ENCODE results near the gene BACH2.
"Not testable (repeated sequence)": the region's sequence is repeated elsewhere in the genome, so short reads cannot be mapped to it uniquely, and the experiment has no call there.

The BACH2 gene

GRCh38 chr6:89975366-89975765 is 321.3 kb downstream of the BACH2 start:
- H3K14ac ChIP-seq (ENCODE audit: low read length in 2 of 2) = no peak overlapping the region
- H2AK5ac ChIP-seq (ENCODE audit: low read length, severe bottlenecking) = no peak overlapping the region
- no peaks in the 10 kb centered on the region for H3K36me3 ChIP-seq (ENCODE audit: control insufficient read depth in 1 of 2, insufficient read depth in 2 of 2, low read depth in 1 of 2, low read length in 2 of 2)

GRCh38 chr6:89974834-89975233 is 321.8 kb downstream of the BACH2 start:
- Histone ChIP-seq H3K9me3 (ENCODE audit: control insufficient read depth, low read length) (no peaks in the 10 kb centered on the region), H3K36me3 (ENCODE audit: control insufficient read depth in 1 of 2, insufficient read depth in 2 of 2, low read depth in 1 of 2, low read length in 2 of 2) (no peaks in the 10 kb centered on the region), H4K8ac (ENCODE audit: low read length) (no peak overlapping the region), H3K9ac (ENCODE audit: low read length) (no peak overlapping the region), H2BK15ac (ENCODE audit: low read depth, poor library complexity, severe bottlenecking) (no peak overlapping the region), H3K14ac (ENCODE audit: low read length in 2 of 2) (no peak overlapping the region), H3K27ac (ENCODE audit: low read length, poor library complexity, severe bottlenecking) (no peak overlapping the region), H3K4me1 (ENCODE audit: control insufficient read depth, insufficient read depth, low read depth, low read length) (no peaks in the 10 kb centered on the region), H3K79me1 (replicated peaks; ENCODE audit: low read length, poor library complexity, severe bottlenecking) (no peaks in the 10 kb centered on the region), H3K27me3 (ENCODE audit: control insufficient read depth in 1 of 2, insufficient read depth in 1 of 2, low read length in 2 of 2) (no peaks in the 10 kb centered on the region), H3K4me3 (ENCODE audit: insufficient read depth in 1 of 2, low read depth in 1 of 2, low read length in 2 of 2) (no peak overlapping the region), H2AFZ (ENCODE audit: low read depth, low read length) (no peak overlapping the region), H3K4me2 (ENCODE audit: low read length, poor library complexity, severe bottlenecking) (no peak overlapping the region), H2AK5ac (ENCODE audit: low read length, severe bottlenecking) (no peak overlapping the region), H2BK5ac (ENCODE audit: low read depth, low read length, poor library complexity, severe bottlenecking) (no peak overlapping the region), H3K18ac (ENCODE audit: low read depth in 1 of 2, low read length in 2 of 2) (no peak overlapping the region), H2BK120ac (ENCODE audit: low read depth, low read length) (no peak overlapping the region), H2BK12ac (ENCODE audit: low read length in 2 of 2) (no peak overlapping the region), H3K23ac (ENCODE audit: low read length in 2 of 2) (no peak overlapping the region), H3K4ac (ENCODE audit: low read depth in 1 of 2, low read length in 2 of 2) (no peak overlapping the region), H4K91ac (ENCODE audit: low read length) (no peak overlapping the region)
- no peak for DNase-seq
- WGBS = 82% methylated on average over 2 of the region's 3 CpGs

More at GRCh38 chr6:89975366-89975765, 321.3 kb downstream of the BACH2 start:
- H3K79me1 ChIP-seq (replicated peaks; ENCODE audit: low read length, poor library complexity, severe bottlenecking) = no peaks in the 10 kb centered on the region
- no peak overlapping the region for H3K4me3 ChIP-seq (ENCODE audit: insufficient read depth in 1 of 2, low read depth in 1 of 2, low read length in 2 of 2)
- H3K4me1 ChIP-seq (ENCODE audit: control insufficient read depth, insufficient read depth, low read depth, low read length) = no peaks in the 10 kb centered on the region
- H3K9me3 ChIP-seq (ENCODE audit: control insufficient read depth, low read length) = no peaks in the 10 kb centered on the region
- no peak overlapping the region for H3K27ac ChIP-seq (ENCODE audit: low read length, poor library complexity, severe bottlenecking)
- H2BK120ac ChIP-seq (ENCODE audit: low read depth, low read length) = no peak overlapping the region
- no peak overlapping the region for H3K18ac ChIP-seq (ENCODE audit: low read depth in 1 of 2, low read length in 2 of 2)
- H2AFZ ChIP-seq (ENCODE audit: low read depth, low read length) = no peak overlapping the region
- H3K4me2 ChIP-seq (ENCODE audit: low read length, poor library complexity, severe bottlenecking) = no peak overlapping the region
- no peak overlapping the region for H4K8ac ChIP-seq (ENCODE audit: low read length)
- H2BK15ac ChIP-seq (ENCODE audit: low read depth, poor library complexity, severe bottlenecking) = no peak overlapping the region
- 90% methylated on average over 1 of the region's 1 CpG for WGBS
- H2BK5ac ChIP-seq (ENCODE audit: low read depth, low read length, poor library complexity, severe bottlenecking) = no peak overlapping the region
- no peak for DNase-seq
- no peaks in the 10 kb centered on the region for H3K27me3 ChIP-seq (ENCODE audit: control insufficient read depth in 1 of 2, insufficient read depth in 1 of 2, low read length in 2 of 2)
- H2BK12ac ChIP-seq (ENCODE audit: low read length in 2 of 2) = no peak overlapping the region
- H3K4ac ChIP-seq (ENCODE audit: low read depth in 1 of 2, low read length in 2 of 2) = no peak overlapping the region
- no peak overlapping the region for H3K9ac ChIP-seq (ENCODE audit: low read length)
- no peak overlapping the region for H4K91ac ChIP-seq (ENCODE audit: low read length)
- H3K23ac ChIP-seq (ENCODE audit: low read length in 2 of 2) = no peak overlapping the region

GRCh38 chr6:89972025-89972381 is 324.6 kb downstream of the BACH2 start:
- H3K4ac ChIP-seq (ENCODE audit: low read depth in 1 of 2, low read length in 2 of 2) = no peak overlapping the region
- H3K23ac ChIP-seq (ENCODE audit: low read length in 2 of 2) = no peak overlapping the region
- H3K36me3 ChIP-seq (ENCODE audit: control insufficient read depth in 1 of 2, insufficient read depth in 2 of 2, low read depth in 1 of 2, low read length in 2 of 2) = no peaks in the 10 kb centered on the region
- no peak for DNase-seq
- H2BK15ac ChIP-seq (ENCODE audit: low read depth, poor library complexity, severe bottlenecking) = no peak overlapping the region
- peaks cover 0 to 14% of the 10 kb centered on the region in 2 experiments for H3K27me3 ChIP-seq (ENCODE audit: control insufficient read depth in 1 of 2, insufficient read depth in 1 of 2, low read length in 2 of 2)
- no peak overlapping the region for H3K14ac ChIP-seq (ENCODE audit: low read length in 2 of 2)
- H3K9me3 ChIP-seq (ENCODE audit: control insufficient read depth, low read length) = no peaks in the 10 kb centered on the region
- WGBS = 98% methylated on average over 9 of the region's 9 CpGs
- no peak overlapping the region for H4K8ac ChIP-seq (ENCODE audit: low read length)
- H2AFZ ChIP-seq (ENCODE audit: low read depth, low read length) = no peak overlapping the region
- no peak overlapping the region for H3K18ac ChIP-seq (ENCODE audit: low read depth in 1 of 2, low read length in 2 of 2)
- no peak overlapping the region for H4K91ac ChIP-seq (ENCODE audit: low read length)
- no peak overlapping the region for H3K4me3 ChIP-seq (ENCODE audit: insufficient read depth in 1 of 2, low read depth in 1 of 2, low read length in 2 of 2)
- H3K4me2 ChIP-seq (ENCODE audit: low read length, poor library complexity, severe bottlenecking) = no peak overlapping the region
- no peak overlapping the region for H3K9ac ChIP-seq (ENCODE audit: low read length)
- H2AK5ac ChIP-seq (ENCODE audit: low read length, severe bottlenecking) = no peak overlapping the region
- H2BK120ac ChIP-seq (ENCODE audit: low read depth, low read length) = no peak overlapping the region
- H2BK5ac ChIP-seq (ENCODE audit: low read depth, low read length, poor library complexity, severe bottlenecking) = no peak overlapping the region
- H3K79me1 ChIP-seq (replicated peaks; ENCODE audit: low read length, poor library complexity, severe bottlenecking) = no peaks in the 10 kb centered on the region
- H3K4me1 ChIP-seq (ENCODE audit: control insufficient read depth, insufficient read depth, low read depth, low read length) = no peaks in the 10 kb centered on the region
- no peak overlapping the region for H3K27ac ChIP-seq (ENCODE audit: low read length, poor library complexity, severe bottlenecking)
- no peak overlapping the region for H2BK12ac ChIP-seq (ENCODE audit: low read length in 2 of 2)

- H2BK5ac ChIP-seq (ENCODE audit: low read depth, low read length, poor library complexity, severe bottlenecking); H3K4me2 ChIP-seq (ENCODE audit: low read length, poor library complexity, severe bottlenecking); H3K4me3 ChIP-seq (ENCODE audit: insufficient read depth in 1 of 2, low read depth in 1 of 2, low read length in 2 of 2); H3K9ac ChIP-seq (ENCODE audit: low read length); H3K18ac ChIP-seq (ENCODE audit: low read depth in 1 of 2, low read length in 2 of 2); H3K14ac ChIP-seq (ENCODE audit: low read length in 2 of 2); DNase-seq; H3K23ac ChIP-seq (ENCODE audit: low read length in 2 of 2); H3K4me1 ChIP-seq (ENCODE audit: control insufficient read depth, insufficient read depth, low read depth, low read length); H3K79me1 ChIP-seq (replicated peaks; ENCODE audit: low read length, poor library complexity, severe bottlenecking); H2BK12ac ChIP-seq (ENCODE audit: low read length in 2 of 2); H4K8ac ChIP-seq (ENCODE audit: low read length); H2BK15ac ChIP-seq (ENCODE audit: low read depth, poor library complexity, severe bottlenecking); H4K91ac ChIP-seq (ENCODE audit: low read length); H2AK5ac ChIP-seq (ENCODE audit: low read length, severe bottlenecking); H3K4ac ChIP-seq (ENCODE audit: low read depth in 1 of 2, low read length in 2 of 2); H2BK120ac ChIP-seq (ENCODE audit: low read depth, low read length); H3K36me3 ChIP-seq (ENCODE audit: control insufficient read depth in 1 of 2, insufficient read depth in 2 of 2, low read depth in 1 of 2, low read length in 2 of 2); H3K9me3 ChIP-seq (ENCODE audit: control insufficient read depth, low read length); H2AFZ ChIP-seq (ENCODE audit: low read depth, low read length); H3K27ac ChIP-seq (ENCODE audit: low read length, poor library complexity, severe bottlenecking): not testable (repeated sequence)
- WGBS = 95% methylated on average over 6 of the region's 9 CpGs
- peaks cover 0 to 19% of the 10 kb centered on the region in 2 experiments for H3K27me3 ChIP-seq (ENCODE audit: control insufficient read depth in 1 of 2, insufficient read depth in 1 of 2, low read length in 2 of 2)
These were observed 325.2 kb downstream of the BACH2 start for GRCh38 chr6:89971338-89972024.
